Measurements from ENCODE around the gene DPP6.

DNA sequence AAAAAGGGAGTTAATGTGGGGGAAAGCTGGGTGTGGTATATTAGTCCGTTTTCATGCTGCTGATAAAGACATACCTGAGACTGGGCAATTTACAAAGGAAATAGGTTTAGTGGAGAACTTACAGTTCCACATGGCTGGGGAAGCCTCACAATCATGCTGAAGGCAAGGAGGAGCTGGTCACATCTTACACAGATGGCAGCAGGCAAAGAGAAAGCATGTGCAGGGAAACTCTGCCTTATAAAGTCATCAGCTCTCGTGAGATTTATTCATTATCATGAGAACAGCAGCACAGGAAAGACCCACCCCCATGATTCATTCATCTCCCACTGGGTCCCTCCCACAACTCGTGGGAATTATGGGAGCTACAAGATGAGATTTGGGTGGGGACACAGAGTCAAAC, 836.5 kb downstream of the DPP6 start:
- TF ChIP-seq POLR2A (IDR thresholded peaks at IDR 0.05) = no peak
- TF ChIP-seq, protein P1, sequence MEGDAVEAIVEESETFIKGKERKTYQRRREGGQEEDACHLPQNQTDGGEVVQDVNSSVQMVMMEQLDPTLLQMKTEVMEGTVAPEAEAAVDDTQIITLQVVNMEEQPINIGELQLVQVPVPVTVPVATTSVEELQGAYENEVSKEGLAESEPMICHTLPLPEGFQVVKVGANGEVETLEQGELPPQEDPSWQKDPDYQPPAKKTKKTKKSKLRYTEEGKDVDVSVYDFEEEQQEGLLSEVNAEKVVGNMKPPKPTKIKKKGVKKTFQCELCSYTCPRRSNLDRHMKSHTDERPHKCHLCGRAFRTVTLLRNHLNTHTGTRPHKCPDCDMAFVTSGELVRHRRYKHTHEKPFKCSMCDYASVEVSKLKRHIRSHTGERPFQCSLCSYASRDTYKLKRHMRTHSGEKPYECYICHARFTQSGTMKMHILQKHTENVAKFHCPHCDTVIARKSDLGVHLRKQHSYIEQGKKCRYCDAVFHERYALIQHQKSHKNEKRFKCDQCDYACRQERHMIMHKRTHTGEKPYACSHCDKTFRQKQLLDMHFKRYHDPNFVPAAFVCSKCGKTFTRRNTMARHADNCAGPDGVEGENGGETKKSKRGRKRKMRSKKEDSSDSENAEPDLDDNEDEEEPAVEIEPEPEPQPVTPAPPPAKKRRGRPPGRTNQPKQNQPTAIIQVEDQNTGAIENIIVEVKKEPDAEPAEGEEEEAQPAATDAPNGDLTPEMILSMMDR (IDR thresholded peaks at IDR 0.05) = no peak
